ENCODE results near the gene GUSB.

DNA sequence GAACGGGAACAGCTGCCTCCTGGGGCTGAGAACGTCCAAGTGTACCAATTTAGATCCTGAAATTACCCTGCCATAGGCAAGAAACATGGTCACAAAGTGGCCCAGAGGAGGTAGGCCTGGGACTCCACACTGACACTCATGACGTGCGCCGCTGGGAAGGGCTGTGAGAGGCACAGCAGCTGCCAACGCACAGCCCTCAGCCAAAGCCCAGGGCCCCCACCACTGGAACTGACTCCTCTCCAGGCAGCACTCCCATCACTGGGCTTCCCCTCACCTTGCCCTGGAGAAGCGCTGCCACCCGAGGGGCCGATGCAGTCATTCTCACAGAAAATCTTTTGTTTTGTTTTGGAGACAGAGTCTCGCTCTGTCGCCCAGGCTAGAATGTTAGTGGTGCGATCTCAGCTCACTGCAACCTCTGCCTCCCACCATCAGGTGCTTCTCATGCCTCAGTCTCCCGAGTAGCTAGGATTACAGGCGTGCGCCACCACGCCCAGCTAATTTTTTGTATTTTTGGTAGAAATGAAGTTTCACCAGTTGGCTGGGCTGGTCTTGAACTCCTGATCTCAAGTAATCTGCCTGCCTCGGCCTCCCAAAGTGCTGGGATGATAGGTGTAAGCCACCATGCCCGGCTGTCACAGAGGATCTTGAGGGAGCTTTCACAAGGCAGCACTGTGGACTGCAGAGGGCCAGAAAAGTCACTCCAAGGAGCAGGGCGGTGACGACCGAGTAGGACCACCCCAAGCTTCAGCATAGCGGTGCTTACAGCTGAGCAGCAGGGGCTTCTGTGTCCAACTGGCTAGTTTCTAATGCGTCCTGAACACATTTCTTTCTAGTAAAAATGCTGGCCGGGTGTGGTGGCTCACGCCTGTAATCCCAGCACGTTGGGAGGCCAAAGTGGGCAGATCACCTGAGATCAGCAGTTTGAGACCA, 13.5 kb downstream of the GUSB start:
- TF ChIP-seq TAF1 (IDR thresholded peaks at IDR 0.05; ENCODE audit: borderline replicate concordance, low read depth, low read length), result no peak
- no peak for TF ChIP-seq POLR2A (IDR thresholded peaks at IDR 0.05; ENCODE audit: low read depth, low read length)
- TF ChIP-seq POLR2AphosphoS5 (IDR thresholded peaks at IDR 0.05; ENCODE audit: low read depth, low read length), result no peak
